Superior temporal gyrus (tissue), 1 donor: ENCODE data around the gene MRPS2.
"Not testable (repeated sequence)": the region's sequence is repeated elsewhere in the genome, so short reads cannot be mapped to it uniquely, and the experiment has no call there.

ENCODE experiments used
- DNase-seq: peaks from one replicate; pipeline ENCODE4 v3.0.0-alpha.2; 2016; ENCODE audit errors: extremely low spot score

Gene MRPS2

DNA sequence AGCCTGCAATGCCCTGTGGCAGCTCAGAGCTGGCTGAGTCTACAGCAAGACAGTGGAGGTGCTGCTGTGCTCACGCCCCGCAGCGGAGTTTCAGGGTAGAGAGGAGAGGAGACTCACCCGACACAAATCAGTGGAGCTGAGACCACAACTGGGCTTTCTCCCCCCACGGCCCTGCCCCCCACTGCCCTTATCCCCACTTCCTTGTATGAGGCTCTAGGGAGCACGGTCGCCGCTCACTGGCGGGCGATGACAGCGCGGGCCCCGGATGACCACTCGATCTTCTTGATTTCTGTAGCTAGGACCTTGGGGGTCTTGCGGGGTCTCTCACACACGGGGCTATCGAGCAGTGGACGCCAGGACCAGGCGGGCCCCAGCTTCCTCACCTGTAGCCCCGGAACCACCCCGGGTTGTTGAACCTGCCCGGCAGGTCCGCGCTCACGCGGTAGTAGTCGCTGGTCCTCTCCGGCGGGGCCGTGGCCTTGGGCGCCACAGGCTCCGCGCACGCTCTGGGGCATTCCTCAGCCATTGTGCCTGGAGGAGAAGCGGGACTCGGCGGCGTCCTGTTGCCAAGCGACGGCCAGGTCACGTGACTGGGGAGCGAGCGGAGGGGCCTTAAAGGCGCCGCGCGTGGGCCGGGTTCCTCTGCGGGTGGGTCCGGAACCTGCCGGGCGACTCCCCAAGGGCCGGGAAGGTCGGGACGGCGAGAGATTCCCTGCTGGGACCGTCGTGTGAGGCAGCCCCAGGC, 984 bp upstream of the MRPS2 start:
- peak; percentile 95 for DNase-seq

DNA sequence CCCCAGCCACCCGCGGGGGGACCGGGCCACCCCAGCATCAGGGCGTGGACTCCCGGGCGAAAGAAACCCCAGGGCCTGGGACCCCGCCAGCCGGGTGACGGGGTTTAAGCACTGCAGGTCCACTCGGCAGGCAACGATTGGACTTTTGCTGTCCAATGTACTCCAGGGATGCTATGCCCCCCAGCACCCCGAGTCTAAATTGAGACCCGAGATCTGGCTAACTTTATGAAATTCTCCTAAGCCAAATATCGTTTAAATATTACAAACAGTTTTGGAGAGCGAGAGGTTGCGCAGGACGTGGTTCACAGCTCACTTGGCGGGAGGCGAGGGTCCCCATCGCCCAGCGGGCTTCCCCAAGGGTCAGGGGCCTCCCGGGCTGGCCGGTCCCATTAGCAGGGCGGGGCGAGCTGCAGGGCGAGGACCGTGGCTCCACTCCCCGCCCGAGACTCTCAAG, 384 bp upstream of the MRPS2 start:
- DNase-seq = peak; percentile 25

DNA sequence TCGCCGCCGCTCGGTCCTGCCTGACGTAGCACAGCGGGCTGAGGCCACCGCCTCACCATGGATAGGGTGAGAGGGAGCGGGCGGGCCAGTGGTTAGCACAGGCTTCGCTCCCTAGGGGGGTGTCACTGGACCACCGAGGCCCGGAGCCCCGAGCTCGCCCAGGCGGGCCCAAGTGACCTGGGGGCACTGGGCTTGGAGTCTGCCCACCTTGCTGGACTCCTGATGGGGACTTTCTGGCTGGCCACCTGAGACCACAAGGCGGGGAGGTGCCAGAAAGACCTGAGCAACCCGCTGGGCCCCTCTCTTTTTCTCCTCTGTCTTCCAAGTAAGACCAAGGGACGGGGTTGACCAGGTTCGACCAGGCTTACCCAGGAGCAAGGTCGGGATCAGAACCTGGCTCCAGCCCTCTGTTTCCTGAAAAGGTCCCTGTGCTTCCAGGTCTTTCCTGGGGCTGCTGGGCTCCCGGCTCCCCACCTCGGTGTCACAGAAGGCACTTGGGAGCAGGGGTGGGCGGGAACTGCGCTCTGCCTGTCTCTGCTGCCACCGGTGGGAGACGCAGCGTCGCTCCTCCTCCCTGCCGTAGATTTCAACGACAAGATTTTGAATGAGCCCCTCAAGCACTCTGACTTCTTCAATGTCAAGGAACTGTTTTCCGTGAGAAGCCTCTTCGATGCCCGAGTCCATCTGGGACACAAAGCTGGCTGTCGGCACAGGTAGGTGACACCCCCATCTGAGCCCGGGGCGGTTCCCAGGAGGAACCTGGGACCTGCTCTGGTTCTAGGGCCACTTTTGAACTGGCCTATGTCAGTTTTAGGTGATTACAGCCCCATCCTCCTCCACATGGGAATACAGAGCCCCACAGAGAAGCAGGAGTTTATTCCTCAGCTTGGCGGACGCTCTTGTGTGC, 1.0 kb downstream of the MRPS2 start:
- DNase-seq = no peak

DNA sequence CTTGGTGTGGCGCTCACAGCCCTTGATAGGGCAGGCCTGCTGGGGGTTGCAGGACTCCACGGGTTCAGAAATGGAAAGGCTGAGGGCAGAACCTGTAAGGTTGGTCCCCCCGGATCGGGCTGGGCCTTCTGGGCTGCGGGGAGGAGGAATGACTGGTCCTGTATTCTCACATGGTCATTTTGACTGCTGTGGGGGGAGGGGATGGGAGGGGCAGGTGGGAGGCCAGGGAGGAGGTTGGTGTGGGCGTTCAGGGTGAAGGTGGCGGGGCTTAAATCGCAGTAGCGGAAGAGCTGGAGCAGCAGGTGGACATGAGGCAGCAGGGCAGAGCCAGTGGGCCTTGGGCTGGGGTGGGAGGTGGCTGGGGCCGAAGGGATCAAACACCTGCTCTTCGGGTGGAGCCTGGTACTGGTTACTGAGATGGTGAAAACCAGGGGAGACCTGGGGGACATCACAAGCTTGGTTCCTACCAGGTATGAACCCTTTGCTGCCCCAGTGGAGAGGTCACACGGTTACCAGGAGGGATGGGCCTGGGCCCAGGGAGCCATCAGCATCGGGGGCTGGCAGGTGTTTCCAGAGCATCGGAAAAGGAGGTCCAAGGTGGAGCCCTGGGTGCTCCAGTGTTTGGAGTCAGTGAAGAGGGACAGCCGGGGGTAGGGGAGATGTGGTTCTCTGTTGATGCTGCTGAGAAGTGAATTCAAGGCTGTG, 1.8 kb downstream of the MRPS2 start:
- DNase-seq = no peak

DNA sequence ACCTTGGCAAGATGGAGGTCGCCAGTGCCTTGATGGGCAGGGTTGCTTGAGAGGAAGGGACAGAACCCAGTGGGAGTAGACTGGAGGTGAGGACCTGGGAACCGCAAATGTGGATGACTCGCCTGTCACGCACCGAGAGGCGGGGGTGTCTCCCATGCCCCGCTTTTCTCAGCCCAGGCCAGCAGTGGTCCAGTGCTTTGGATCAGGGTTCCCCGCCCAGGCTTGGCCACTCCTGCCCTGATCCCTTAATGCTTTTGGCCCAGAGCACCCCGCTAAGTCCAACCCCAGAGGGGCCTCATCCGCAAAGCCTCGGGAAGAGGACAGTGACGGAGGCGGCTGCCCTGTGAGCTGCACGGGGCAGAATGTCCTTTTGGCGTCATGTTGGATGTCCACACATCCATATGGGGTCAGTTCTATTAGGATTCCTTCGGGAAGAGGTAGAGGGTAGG, 2.4 kb downstream of the MRPS2 start:
- no peak for DNase-seq

DNA sequence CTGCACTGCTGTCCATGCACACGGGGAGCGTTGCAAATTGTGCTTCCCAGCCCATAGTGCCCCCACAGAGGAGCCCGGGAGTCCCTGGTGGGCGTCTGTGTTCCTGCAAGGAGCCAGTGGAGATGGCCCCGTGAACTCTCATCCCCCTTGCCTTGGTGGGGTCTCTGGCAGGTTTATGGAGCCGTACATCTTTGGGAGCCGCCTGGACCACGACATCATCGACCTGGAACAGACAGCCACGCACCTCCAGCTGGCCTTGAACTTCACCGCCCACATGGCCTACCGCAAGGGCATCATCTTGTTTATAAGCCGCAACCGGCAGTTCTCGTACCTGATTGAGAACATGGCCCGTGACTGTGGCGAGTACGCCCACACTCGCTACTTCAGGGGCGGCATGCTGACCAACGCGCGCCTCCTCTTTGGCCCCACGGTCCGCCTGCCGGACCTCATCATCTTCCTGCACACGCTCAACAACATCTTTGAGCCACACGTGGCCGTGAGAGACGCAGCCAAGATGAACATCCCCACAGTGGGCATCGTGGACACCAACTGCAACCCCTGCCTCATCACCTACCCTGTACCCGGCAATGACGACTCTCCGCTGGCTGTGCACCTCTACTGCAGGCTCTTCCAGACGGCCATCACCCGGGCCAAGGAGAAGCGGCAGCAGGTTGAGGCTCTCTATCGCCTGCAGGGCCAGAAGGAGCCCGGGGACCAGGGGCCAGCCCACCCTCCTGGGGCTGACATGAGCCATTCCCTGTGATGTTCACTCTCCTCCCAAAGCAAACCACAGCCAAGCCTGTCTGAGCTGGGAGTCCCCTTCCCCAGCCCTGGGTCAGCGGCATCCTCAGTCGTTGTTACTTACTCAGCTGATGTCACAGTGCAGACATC, 3.1 kb downstream of the MRPS2 start:
- DNase-seq = no peak

DNA sequence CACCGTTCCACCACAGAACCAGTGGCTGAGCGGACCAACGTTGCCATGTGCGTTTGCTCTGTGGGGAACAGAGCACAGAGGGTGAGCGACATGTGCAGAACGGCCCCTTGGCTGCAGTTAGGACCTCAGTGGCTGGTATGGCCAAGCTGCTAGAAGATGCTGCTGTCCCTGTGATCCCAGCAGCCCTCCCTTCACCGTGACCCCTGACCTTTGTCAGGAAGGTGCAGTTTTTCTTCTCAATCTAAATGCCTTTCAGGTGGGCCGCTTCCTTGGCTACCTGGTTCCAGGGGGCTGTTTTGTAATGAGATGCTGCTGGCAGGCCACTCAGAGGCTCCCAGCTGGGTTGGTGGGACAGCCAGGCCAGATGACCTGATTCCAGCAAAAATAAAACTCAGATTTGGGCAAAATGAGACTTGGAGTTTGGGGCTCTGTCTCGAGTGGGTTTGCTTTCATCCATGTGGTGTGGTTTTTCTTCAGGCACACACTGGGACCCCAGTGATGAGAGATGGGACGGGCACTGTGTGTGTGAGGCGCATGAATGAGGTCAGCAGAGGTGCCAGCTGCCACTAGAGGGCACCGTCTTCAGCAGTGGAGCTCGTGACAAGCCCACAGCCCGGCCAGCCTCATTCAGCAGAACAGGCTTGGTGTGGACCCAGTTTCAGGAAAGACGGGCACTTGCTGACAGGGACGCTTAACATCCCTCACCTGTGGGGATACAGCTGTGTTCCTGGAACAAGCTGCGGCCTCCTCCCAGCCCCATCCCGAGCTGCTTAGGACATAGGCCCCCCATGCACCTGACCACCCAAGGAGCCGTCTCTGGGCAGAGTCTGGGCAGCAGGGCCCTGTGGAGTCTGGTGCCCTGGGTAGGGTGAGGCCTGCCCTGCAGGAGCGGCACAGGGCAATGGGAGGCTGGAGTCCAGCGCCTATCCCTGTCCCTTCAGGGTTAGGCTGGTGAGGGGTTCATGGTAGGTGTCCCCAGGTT, 4.1 kb downstream of the MRPS2 start:
- peak; percentile 65 for DNase-seq

DNA sequence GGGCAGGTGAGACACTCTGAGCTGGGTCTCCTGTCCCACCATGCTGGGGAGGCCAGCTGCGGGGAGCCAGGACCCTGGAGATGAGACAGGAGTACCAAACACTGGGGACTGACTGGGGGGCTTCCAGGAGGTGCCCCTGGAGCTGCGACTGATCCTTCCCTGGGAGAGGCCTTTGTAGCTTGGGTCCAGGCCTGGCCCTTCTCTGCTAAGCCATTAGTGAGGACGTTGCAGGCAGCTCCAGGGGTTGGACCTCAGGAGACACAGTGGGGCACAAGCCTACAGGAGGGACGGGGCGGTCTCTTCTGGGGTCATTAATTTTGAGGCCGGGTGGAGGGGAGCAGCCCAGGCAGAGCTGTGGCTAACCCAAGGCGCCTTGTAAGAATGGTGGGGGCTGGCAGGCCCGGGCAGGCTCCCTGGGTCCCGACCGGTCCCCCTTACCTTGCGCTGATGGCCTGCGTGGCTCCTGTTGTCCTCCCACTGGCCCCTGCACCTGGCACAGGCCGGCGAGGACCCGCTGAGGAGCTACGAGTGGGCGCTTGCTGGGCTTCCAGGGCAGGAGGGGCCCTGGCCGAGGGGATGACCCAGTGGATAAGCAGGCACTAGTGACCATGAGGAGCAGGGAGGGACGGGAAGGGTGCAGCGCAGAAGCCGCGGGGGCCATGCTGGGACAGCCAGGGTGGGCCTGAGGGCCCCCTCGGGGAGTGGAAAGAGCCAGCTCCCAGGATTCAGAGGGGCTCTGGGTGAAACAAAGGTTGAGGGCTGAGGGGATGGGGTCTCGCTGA, 5.1 kb downstream of the MRPS2 start:
- no peak for DNase-seq

DNA sequence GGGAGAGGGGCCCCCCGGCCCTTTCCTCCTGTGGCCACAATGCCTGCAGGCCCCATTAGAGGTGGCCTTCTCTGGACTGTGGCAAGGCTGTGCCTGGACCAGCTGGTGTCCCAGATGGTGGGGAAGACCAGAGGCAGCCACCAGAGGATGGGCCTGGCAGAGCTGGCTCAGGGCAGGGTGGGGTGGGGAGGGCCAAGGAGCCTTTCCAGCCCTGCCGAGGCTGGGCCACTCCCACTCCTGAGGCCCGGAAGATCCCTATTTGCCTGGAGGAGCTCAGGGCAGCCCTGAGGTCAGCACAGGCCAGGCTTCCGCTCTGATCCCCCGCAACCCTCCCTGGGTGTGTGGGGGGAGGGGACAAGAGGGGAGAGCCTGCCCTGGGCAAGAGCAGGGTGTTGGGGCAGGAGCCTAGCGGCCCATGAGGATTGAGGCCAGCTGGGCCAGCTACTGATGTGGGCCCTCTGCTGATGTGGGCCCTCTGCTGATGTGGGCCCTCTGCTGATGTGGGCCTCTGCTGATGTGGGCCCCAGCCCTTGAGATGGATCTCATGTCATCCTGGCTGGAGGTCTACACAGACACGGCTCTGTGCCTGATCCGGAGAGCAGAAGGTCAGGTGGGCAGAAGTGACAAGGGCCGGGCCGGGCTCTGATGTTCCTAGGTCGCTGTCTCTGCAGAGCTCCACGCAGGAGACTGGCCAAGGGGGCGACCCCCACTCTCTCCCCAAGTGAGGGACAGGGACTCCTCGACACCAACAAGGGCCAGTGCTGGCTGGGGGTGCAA, 6.0 kb downstream of the MRPS2 start:
- no peak for DNase-seq

DNA sequence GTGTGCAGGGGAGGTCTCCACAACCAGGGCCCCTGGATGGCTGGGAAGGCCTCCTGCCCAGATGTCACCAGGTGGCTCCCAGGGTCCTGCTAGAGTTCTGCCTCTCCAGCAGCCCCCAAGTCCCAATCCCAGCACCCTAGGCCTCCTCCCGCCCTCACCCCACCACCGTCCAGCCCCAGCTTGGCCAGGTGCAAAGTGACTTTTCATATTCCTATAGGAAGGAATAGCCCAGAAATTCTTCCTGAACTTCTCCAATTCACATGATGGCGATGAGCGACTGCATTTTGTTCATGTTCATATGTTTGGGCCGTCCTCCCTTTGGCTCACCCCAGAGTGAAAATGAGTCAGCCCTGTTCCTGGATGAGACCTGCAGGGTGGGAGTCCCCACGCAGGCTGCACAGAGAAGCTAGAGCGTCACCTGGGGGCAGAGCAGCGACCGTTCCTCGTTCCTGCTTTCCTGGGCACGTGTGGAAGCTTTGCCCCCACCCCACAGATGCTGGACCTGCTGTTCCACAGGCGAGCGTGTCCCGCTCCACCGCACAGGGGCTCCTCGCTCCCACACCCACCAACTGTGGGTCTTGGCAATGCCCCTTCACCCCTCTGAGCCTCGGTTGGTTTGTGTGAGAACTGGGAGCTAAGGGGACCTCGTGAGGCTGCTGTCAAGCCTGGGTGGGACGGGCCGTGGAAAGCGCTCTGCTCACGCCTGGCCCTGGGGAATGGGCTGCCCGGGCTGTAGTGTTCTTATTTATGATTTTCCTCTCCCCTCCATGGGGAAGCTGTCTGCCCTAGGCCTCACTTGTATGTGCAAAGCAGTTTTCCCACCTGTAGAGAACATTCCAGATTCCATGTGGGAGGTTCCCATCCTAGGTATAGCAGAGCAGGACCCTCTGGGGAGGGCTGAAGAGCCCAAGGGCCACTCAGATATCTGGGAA, 6.9 kb downstream of the MRPS2 start:
- DNase-seq = no peak

DNA sequence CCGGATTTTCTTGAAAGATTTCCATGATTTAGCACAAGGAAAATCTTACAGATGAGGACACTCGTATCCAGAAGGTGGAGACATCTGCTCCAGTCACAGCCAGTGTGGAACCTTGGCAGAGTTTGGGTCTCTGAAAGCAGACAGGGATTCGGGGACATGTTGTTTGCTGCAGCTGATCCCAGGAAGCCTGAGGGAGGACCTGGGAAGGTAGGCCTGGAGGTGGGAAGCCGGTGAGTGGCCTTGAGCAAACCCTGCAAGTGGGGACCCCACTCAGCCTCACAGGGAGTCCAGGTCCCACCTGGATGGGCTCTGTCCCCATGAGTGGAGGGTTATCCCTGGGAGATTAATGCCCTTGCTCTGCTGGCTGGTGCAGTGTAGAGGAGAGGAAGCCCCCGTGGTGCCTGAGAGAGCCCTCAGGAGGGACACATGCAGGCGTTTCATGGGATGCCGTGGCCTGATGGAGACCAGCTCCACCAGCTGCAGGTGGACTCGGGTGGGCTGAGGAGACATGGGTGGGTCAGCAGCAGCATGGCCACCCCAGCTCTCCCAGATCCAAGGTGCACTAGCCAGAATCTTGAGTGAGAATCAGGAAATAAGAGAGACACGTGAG, 7.8 kb downstream of the MRPS2 start:
- DNase-seq = no peak

DNA sequence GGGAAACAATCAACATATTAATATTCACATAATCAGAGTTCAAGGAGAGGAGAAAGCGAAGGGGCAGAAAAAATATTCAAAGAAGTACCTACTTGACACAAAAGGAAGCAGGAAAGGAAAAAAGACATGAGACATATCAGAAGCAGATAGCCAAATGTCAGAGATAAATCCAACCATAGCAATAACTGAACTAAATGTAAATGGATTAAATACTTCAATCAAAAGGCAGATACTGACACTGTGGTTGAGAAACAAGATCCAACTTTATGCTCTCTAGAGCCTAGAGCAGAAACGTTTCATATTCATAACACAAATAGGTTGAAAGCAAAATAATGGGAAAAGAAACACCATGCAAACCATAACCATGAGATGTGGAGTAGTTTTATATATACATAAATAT, 9.0 kb downstream of the MRPS2 start:
- DNase-seq = no peak

DNA sequence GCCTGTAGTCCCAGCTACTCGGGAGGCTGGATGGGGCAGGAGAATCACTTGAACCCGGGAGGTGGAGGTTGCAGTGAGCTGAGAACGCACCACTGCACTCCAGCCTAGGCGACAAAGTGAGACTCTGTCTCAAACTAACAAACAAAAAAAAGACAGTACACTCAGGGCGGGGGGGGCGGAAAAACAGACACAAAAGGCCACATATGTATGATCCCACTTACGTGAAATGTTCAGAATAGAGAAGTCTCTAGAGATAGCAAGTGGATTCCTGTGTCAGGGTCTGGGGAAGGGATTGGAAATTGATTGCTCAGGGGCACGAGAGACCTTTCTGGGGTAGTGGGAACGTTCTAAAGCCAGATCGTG, 11.7 kb downstream of the MRPS2 start:
- DNase-seq = no peak

DNA sequence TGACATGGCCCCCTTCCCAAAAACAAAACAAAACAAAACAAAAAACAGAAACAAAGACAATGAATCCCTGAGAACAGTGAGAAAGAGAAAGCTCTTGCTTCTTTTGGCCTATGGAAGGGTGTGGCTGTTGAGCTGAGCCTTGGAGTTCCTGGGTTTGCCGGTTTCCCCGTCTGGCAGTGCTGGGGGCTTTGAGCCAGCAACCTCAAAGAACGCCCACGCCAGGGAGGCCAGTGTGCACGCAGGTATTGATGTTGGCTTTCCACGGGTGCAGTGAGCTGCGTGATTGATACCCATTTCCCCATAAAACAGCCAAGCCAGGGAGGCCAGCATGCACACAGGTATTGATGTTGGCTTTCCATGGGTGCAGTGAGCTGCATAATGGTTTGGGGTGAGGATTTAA, 12.4 kb downstream of the MRPS2 start:
- DNase-seq = no peak

DNA sequence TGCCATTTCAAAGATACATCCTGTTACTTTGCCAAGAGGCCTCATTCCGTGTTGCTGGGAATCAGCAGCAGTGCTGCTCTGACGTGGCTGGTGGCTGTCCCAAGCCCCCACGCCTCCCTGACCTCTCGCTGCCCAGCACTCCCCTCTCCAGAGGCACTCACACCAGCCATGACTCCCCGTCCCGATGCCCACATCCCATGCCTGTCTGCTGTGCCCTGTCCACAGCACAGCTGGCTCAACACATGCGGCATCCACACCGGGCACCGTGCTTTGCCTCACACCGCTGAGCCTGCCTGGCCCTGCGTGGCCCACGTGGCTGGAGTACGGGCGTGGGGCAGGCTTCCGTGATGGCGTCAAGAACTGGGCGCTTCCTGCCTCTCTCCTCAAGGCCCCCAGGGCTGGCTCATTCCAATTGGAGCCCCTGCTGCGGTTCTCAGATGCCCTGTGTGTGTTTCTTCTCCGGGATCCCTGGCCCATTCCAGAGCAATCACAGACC, 12.9 kb downstream of the MRPS2 start:
- DNase-seq = no peak

DNA sequence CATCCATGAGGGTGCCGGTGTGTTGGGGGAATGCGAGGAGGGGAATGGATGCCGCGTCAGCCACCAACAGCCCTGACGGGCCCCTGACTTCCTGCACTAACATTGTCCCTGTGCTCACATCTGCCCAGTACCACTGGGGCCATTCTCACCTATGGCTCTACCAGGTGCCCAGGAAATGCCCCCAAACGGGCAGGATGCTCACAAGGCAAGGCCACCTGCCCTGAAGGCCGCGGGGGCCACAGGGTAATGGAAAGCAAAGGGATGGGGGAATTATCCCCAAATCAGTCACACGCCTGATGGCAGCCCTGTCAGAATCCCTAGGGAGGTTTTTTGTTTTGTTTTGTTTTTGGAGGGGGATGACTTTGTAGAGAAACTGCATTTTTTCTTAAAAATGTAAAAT, 13.4 kb downstream of the MRPS2 start:
- not testable (repeated sequence) for DNase-seq
